AG04450 (cell line): Measurements from ENCODE around the gene ARHGAP8. TPM values are rescaled to one million over a fixed set of nuclear protein-coding genes. Genes with fewer than 3 reads are reported as not detected.

Source experiments
- CTCF ChIA-PET: fragments of 300-600, 350-600 bp; formaldehyde crosslinking; extraction: SDS; loops from one replicate; lab custom pipeline; 2022; ENCODE audit warnings: antibody characterized with exemption, inconsistent platforms; lab: Charles Lee
- POLR2A ChIA-PET: fragments of 350-600 bp; formaldehyde crosslinking; extraction: SDS; loops from one replicate; lab custom pipeline; 2021; ENCODE audit warnings: antibody characterized with exemption, inconsistent platforms; lab: Yijun Ruan, JAX
- DNase-seq: peaks from one replicate; pipeline ENCODE4 v3.0.0-alpha.2; 2011; ENCODE audit warnings: low read depth, low spot score
- H3K27ac ChIP-seq: one replicate; pipeline ENCODE4 v1.5.1; 2012; ENCODE audit warnings: low read depth, low read length, control low read depth
- H3K27me3 ChIP-seq: one replicate; pipeline ENCODE4 v1.6.0; 2012; ENCODE audit warnings: low read length; ENCODE audit not compliant: control insufficient read depth, insufficient read depth
- H3K4me3 ChIP-seq: 2 replicates; pipeline ENCODE4 v1.5.1; 2011; ENCODE audit warnings: mild to moderate bottlenecking, low read depth, low read length, control low read depth
- H3K9me3 ChIP-seq: 2 replicates; pipeline ENCODE4 v1.5.1; 2012; ENCODE audit warnings: low read length; ENCODE audit not compliant: control insufficient read depth, insufficient read depth
- CTCF ChIP-seq: IDR thresholded peaks from 2 replicates; pipeline ENCODE4 v1.5.1; 2011; ENCODE audit warnings: low read depth, low read length, control low read depth, inconsistent platforms
- polyA plus RNA-seq: library from polyadenylated mRNA; depleted of rRNA; stranded (reverse); fragments of >200 nt; gene quantifications from 2 replicates; pipeline ENCODE4 v1.2.3, GENCODE V29; 2011; rRNA removed

ARHGAP8 gene
- polyA plus RNA-seq, 1 experiment: 0.16 TPM

GRCh38 chr22:44906248-44906936 lies 154.0 kb downstream of the ARHGAP8 start:
- TF ChIP-seq CTCF: no peak
- no peak for DNase-seq
- POLR2A ChIA-PET: no interaction called here
- peaks cover 6% of the 10 kb centered on the region for H3K27me3 ChIP-seq
- CTCF ChIA-PET: no interaction called here
- peaks cover 9% of the 10 kb centered on the region for H3K9me3 ChIP-seq
- H3K4me3 ChIP-seq: no peak overlapping the region
- no peak overlapping the region for H3K27ac ChIP-seq

GRCh38 chr22:44906999-44907644 lies 154.7 kb downstream of the ARHGAP8 start:
- CTCF ChIA-PET: no interaction called here
- POLR2A ChIA-PET: no interaction called here
- H3K9me3 ChIP-seq: peaks cover 1% of the 10 kb centered on the region
- TF ChIP-seq CTCF: no peak
- peaks cover 6% of the 10 kb centered on the region for H3K27me3 ChIP-seq
- H3K27ac ChIP-seq: no peak overlapping the region
- no peak overlapping the region for H3K4me3 ChIP-seq
- DNase-seq: no peak

GRCh38 chr22:44907765-44908737 lies 155.7 kb downstream of the ARHGAP8 start:
- Histone ChIP-seq H3K27ac (no peak overlapping the region), H3K4me3 (no peak overlapping the region), H3K27me3 (peaks cover 6% of the 10 kb centered on the region), H3K9me3 (no peaks in the 10 kb centered on the region; the same call in 1 of the 2 replicates)
- ChIA-PET POLR2A (no interaction called here), CTCF (no interaction called here)
- TF ChIP-seq CTCF: no peak
- DNase-seq: no peak

- Histone ChIP-seq H3K9me3 (no peaks in the 10 kb centered on the region; the same call in 1 of the 2 replicates), H3K27ac (no peak overlapping the region), H3K27me3 (peaks cover 6% of the 10 kb centered on the region), H3K4me3 (no peak overlapping the region)
- ChIA-PET POLR2A (no interaction called here), CTCF (no interaction called here)
- no peak for TF ChIP-seq CTCF
- DNase-seq: no peak
Observed at GRCh38 chr22:44909241-44909640, 156.9 kb downstream of the ARHGAP8 start.

Other genes starting within 250 kb of the ARHGAP8 start
- gene PRR5, start 50.4 kb upstream of the ARHGAP8 start, polyA plus RNA-seq: 12.9 and 16.2 TPM in 2 replicates